Cardiac fibroblast (primary cell): ENCODE data around the gene HACD4.

Experiments used
- DNase-seq, 2 donors: peaks; one replicate each; pipeline versions ENCODE4 v3.0.0 to v3.0.0-alpha.2; 2010; ENCODE audit warnings: low read depth in 2 of 2
- H3K4me3 ChIP-seq, 2 donors: replicated peaks in 1 of 2; 1 replicate in 1 of 2; 2 replicates in 1 of 2; pipeline ENCODE4 v1.5.1; 2011; ENCODE audit warnings: low read depth in 2 of 2, low read length in 2 of 2, mild to moderate bottlenecking in 2 of 2, moderate library complexity in 1 of 2
- TF ChIP-seq, protein P1 (sequence below): IDR thresholded peaks from one replicate; pipeline ENCODE4 v1.5.1; 2011; ENCODE audit warnings: low read depth, mild to moderate bottlenecking, low read length, inconsistent platforms

Gene HACD4

DNA sequence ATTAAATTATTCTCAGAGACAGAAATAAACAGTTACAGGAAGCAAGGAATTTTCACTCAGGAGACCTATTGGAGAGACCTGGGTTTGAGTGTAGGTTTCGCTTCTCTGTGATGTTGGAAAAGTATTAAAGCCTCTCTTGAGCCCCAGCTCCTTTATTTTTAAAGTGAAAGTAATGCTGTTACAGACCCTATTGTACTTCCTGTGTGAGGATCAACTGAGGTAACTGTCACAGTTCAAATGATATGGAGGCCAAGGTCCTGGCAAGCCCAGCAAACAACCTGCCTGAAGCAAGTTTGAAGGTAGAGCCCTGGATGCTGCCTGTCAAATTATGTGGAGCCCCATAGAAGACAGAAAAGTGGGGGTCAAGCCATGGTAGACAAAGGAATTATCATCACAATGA, 7.9 kb upstream of the HACD4 start:
- DNase-seq: no peak
- no peak overlapping the region for H3K4me3 ChIP-seq
- TF ChIP-seq, protein P1, sequence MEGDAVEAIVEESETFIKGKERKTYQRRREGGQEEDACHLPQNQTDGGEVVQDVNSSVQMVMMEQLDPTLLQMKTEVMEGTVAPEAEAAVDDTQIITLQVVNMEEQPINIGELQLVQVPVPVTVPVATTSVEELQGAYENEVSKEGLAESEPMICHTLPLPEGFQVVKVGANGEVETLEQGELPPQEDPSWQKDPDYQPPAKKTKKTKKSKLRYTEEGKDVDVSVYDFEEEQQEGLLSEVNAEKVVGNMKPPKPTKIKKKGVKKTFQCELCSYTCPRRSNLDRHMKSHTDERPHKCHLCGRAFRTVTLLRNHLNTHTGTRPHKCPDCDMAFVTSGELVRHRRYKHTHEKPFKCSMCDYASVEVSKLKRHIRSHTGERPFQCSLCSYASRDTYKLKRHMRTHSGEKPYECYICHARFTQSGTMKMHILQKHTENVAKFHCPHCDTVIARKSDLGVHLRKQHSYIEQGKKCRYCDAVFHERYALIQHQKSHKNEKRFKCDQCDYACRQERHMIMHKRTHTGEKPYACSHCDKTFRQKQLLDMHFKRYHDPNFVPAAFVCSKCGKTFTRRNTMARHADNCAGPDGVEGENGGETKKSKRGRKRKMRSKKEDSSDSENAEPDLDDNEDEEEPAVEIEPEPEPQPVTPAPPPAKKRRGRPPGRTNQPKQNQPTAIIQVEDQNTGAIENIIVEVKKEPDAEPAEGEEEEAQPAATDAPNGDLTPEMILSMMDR: no peak

DNA sequence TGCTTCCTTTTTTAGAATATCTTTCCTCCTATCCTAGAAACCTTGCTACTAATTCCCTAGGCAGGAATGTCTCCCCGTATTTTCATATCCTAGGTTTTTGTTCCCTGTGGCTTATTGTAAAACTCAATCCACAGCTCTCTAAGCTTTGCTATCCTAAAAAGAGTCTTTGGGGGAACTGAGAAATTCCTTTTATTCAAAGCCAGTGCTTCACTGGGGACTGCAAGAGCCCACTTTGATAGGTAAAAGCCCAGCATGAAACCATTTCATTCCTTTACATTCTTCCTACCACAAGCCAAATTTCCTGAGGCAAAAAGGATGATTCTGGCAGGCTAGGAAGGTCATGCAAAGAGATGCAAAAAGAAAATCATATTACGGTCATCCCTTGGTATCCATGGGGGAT, 5.8 kb upstream of the HACD4 start:
- no peak for DNase-seq
- TF ChIP-seq, protein P1: no peak
- H3K4me3 ChIP-seq: no peak overlapping the region

DNA sequence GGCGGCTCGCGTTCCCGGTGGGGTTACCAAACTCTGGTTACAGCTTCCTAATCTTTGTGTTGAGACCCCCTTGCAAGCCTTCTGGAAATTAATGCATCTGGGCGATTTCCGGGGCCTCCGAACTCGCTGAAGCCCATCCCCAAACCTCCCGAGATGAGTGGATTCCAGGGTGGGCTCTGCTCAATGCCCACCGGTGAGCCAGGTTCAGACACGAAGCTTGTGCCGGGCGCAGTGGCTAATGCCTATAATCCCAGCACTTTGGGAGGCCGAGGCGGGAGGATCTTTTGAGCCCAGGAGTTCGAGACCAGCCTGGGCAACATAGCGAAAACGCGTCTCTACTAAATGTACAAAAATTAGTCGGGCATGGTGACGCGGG, 356 bp upstream of the HACD4 start:
- no peak for DNase-seq
- TF ChIP-seq, protein P1: no peak
- H3K4me3 ChIP-seq: peak overlapping the region; percentile 47 to 52

DNA sequence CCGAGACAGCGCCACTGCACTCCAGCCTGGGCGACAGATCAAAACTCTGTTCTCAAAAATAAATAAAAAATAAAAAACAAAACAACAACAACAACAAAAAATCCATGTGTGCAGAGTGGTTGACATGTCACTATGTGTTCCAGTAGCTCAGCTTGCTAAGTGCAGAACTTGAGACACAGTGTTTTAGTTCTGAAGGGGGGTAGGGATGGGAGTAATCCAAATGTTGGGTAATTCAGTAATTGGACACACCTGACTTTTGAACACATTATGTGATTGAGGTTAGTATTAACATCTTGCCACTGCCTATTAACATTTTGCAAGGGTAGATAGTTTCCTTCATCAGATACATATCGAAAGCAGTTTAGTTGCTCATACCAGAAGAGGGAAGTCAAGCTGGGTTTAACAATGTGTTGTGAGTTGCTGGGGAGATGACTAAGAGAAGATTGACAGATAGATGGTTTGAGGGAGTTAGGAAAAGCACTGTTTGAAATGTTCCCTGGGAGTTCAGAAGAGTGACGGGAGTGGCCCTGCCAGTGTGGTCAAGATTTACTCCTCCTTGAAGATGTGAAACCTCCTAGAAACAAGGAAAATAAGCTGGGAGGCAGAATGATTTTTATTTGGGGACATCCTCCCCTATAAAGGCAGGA, 928 bp downstream of the HACD4 start:
- DNase-seq: peak; percentile 27 to 56
- H3K4me3 ChIP-seq: peak overlapping the region in 1 of 2 donors; percentile 52
- TF ChIP-seq, protein P1: no peak

DNA sequence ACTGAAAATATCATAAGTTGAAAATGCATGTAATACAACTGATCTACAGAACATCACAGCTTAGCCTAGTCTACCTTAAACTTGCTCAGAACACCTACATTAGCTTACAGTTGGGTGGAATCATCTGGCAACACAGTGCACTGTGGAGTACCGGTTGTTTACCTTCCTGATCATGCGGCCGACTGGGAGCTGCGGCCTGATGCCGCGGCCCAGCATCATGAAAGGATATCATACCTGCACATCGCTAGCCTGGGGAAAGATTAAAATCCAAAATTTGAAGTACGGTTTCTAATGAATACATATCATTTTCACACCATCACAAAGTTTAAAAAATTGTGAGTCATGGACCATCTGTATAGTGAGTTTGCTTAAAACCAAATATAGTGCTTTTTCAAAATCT, 1.8 kb downstream of the HACD4 start:
- no peak for DNase-seq
- H3K4me3 ChIP-seq: no peak overlapping the region
- TF ChIP-seq, protein P1: no peak

DNA sequence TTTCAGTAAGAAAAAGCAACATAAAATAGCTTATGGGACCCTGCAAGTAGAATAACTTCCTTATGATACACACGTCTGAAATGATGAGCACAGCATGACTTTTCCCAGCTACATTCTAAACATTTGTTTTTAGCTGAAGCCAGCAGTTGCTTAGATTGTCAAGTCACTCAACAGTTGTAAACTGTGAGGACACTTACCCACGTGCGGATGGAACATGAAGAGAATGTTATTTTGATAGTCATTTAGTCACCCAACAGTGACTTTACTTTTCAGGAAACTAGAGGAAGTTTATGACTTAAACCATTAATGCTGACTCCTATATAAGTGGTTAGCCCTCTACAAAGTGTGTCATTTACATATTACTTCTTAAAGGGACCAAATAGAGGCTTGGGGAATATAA, 3.0 kb downstream of the HACD4 start:
- DNase-seq: peak in 1 of 2 donors; percentile 12
- H3K4me3 ChIP-seq: no peak overlapping the region
- TF ChIP-seq, protein P1: no peak

DNA sequence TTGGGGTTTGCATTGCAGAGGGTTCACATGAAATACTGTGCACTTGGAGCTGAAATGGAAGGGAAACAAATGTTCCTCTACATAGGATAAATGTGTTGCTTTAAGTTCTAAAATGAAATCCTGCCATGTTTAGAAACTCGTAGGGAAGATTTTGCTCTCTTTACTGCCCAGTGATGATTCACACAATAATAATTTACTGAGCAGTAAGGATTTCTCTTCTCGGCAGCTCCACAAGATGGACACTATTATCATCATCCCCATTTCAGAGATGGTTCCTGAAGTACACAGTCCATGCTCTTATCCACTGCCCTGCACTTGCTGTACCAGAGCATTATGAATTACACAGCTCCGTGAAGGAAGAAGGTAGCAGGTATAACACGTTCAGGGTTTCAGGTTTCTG, 4.1 kb downstream of the HACD4 start:
- TF ChIP-seq, protein P1: no peak
- peak; percentile 2 to 44 for DNase-seq
- H3K4me3 ChIP-seq: no peak overlapping the region
